Activated T-cell treated with anti-CD3 and anti-CD28 coated beads, Interleukin-2, amount 50 U/mL, for 24 hours (primary cell): ENCODE data around the gene EFCAB11.

Experiments
- DNase-seq: peaks from one replicate; pipeline ENCODE4 v3.0.0-alpha.2; 2020
- H3K27ac Mint-ChIP-seq: 2 replicates; pipeline ENCODE4 v1.8.0; 2020; ENCODE audit warnings: mild to moderate bottlenecking, mixed read lengths
- H3K27me3 Mint-ChIP-seq: 2 replicates; pipeline ENCODE4 v1.8.0; 2020; ENCODE audit warnings: mixed read lengths
- H3K36me3 Mint-ChIP-seq: 2 replicates; pipeline ENCODE4 v1.8.0; 2020; ENCODE audit warnings: low read depth, mixed read lengths
- H3K4me1 Mint-ChIP-seq: 2 replicates; pipeline ENCODE4 v1.8.0; 2020; ENCODE audit warnings: low read depth, mixed read lengths
- H3K4me3 Mint-ChIP-seq: 2 replicates; pipeline ENCODE4 v1.8.0; 2020; ENCODE audit warnings: mild to moderate bottlenecking, moderate library complexity, mixed read lengths
- H3K9me3 Mint-ChIP-seq: 2 replicates; pipeline ENCODE4 v1.8.0; 2020; ENCODE audit warnings: mixed read lengths

The EFCAB11 gene

DNA sequence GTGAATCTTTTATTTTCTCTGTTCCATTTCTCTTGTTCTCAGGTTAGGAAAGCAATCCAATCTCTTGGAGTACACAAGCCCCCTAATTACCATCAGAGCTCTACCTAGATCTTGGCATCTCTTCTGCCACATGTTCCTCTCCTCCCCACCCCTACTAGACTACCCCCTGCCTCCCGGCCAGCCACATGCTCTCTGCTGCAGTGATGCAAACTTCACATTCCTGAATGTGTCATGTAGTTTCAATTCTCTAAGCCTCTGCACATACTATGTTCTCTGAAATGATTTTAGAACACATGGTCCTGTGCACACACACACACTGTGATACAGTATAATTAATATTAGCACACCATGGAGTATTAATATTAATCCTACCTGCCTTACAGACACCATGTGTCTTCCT is 104.6 kb downstream of the EFCAB11 start:
- no peak overlapping the region for H3K27ac Mint-ChIP-seq
- H3K4me1 Mint-ChIP-seq, result no peaks in the 10 kb centered on the region
- H3K9me3 Mint-ChIP-seq, result no peaks in the 10 kb centered on the region
- H3K4me3 Mint-ChIP-seq, result no peak overlapping the region
- H3K27me3 Mint-ChIP-seq, result no peaks in the 10 kb centered on the region
- H3K36me3 Mint-ChIP-seq, result no peaks in the 10 kb centered on the region
- no peak for DNase-seq

DNA sequence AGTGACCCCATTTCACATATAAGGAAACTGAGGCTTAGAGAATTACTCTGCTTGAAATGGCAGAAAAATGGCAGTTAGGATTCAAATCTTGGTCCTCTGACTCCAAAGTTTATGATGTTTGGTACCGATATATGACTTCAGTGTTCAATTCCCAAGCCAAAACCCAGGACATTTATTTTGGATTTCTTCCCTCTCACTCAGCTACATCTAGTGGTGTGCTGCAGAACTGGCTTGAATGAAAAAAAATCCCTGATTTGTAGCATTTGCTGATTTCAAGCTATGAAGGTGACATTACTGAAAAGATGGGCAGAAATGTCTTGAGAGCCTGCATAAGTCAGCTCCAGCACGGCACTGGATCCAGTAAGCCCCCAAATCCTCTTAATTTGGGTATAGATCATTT is 106.4 kb downstream of the EFCAB11 start:
- Mint-ChIP-seq H3K36me3 (no peaks in the 10 kb centered on the region), H3K4me1 (no peaks in the 10 kb centered on the region), H3K27ac (no peak overlapping the region), H3K27me3 (no peaks in the 10 kb centered on the region), H3K9me3 (no peaks in the 10 kb centered on the region), H3K4me3 (no peak overlapping the region)
- DNase-seq, result no peak

DNA sequence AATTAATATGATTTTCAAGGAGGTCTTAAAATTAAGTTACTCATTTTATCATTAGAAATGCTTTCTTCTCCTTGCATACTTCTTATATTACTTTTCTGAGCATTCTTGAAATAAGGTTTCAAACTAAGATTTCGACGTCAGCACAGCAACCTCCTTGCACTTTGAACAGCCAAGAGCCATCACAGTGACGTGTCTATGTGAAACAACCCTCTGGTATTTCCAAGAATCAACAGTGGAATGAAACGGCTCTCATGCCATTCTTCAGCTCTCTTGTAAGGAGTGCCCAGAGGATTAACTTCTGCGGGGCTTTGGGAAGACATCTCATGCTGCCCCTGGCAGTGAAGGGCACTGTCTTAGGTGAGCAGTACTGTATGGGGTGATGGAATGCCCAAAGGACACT is 109.2 kb downstream of the EFCAB11 start:
- DNase-seq, result no peak
- no peaks in the 10 kb centered on the region for H3K9me3 Mint-ChIP-seq
- no peaks in the 10 kb centered on the region for H3K36me3 Mint-ChIP-seq
- no peaks in the 10 kb centered on the region for H3K27me3 Mint-ChIP-seq
- no peak overlapping the region for H3K4me3 Mint-ChIP-seq
- no peak overlapping the region for H3K27ac Mint-ChIP-seq
- no peaks in the 10 kb centered on the region for H3K4me1 Mint-ChIP-seq

DNA sequence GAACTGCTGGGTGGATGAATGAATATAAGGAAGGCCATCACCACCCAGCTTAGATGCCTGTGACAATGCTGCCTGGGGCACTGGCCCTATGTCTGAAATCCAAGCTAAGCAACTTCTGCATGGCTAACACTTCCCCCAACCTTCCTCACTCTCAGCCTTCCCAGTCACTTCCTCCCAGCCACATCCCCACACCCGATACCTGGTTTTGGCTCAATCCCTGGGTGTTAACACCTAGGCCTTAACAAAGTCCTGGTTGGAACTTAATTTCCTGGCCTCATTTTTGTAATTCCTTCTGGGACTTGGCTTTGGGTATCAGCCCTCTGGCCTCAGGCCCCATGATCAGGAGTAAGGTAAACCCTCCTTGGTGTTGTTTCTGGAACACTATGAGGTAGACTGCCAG is 110.0 kb downstream of the EFCAB11 start:
- Mint-ChIP-seq H3K27me3 (no peaks in the 10 kb centered on the region), H3K4me3 (no peak overlapping the region), H3K9me3 (no peaks in the 10 kb centered on the region), H3K4me1 (no peaks in the 10 kb centered on the region), H3K36me3 (no peaks in the 10 kb centered on the region), H3K27ac (no peak overlapping the region)
- DNase-seq, result no peak

DNA sequence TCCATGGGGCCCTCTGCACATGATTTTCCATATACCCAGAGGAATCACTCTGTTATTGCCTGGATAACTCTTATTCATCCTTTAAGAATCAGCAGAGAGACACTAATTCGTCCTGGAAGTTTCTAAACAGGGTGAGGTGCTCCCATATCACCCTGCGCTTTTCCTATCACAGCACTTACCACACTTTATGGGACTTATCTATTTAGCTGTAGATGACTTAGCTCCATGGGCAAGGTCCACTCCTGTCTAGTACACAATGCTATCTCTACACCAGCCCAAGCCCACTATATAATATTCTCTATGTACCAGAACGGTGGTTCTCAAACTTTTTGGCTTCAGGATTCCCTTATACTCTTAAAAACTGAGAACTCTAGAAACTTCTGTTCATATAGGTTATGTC is 111.7 kb downstream of the EFCAB11 start:
- H3K36me3 Mint-ChIP-seq, result no peaks in the 10 kb centered on the region
- no peak overlapping the region for H3K4me3 Mint-ChIP-seq
- H3K27me3 Mint-ChIP-seq, result no peaks in the 10 kb centered on the region
- no peaks in the 10 kb centered on the region for H3K4me1 Mint-ChIP-seq
- no peak for DNase-seq
- H3K9me3 Mint-ChIP-seq, result no peaks in the 10 kb centered on the region
- H3K27ac Mint-ChIP-seq, result no peak overlapping the region

DNA sequence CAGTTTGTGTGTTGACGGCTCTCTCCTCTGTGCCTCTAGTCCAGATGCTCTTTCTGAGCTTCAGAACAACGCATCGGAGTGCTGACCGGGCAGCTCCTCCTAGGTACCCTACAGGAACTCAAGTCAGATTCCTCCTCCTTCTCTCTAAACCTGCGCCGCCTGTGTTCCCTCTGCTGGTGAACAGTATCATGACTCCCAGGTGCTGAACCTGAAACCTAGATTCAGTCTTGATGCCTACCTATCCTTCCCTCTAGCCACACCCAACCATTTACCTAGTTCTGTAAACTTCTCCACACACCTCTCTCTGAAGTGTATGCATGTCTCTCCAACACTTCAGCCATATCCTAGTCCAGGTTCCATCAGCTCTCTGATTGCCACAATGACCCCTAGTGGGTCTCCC is 112.7 kb downstream of the EFCAB11 start:
- Mint-ChIP-seq H3K27me3 (no peaks in the 10 kb centered on the region), H3K9me3 (peaks cover 3% of the 10 kb centered on the region), H3K27ac (no peak overlapping the region), H3K4me1 (no peaks in the 10 kb centered on the region), H3K4me3 (no peak overlapping the region), H3K36me3 (no peaks in the 10 kb centered on the region)
- DNase-seq, result no peak

DNA sequence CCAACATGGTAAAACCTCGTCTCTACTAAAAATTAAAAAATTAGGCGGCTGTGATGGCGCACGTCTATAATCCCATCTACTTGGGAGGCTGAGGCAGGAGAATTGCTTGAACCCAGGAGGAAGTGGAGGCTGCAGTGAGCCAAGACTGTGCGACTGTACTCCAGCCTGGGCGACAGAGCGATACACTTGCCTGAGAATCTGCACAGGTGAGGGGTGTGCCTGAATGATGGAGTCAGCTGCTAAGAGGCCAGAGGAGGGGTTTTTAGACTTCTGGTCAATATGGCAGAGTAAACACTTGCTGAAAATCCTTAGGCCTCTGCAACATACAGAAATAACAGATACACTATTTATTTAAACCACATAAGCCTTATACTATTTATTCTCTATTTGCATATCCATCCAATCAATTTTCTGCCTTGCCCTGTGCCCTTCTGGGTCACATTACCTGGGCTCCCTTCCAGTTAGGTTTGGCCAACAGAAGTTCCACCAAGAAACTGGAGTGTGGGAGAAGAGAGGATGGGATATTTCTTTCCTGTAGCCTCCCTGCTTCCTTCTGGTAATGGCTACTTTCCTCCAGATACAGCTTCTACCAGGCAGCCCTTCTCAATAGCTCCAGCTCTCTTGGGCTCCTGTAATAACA is 117.6 kb downstream of the EFCAB11 start:
- H3K4me1 Mint-ChIP-seq, result no peaks in the 10 kb centered on the region
- peaks cover 3% of the 10 kb centered on the region for H3K9me3 Mint-ChIP-seq
- H3K4me3 Mint-ChIP-seq, result no peak overlapping the region
- no peaks in the 10 kb centered on the region for H3K27me3 Mint-ChIP-seq
- DNase-seq, result no peak
- H3K27ac Mint-ChIP-seq, result no peak overlapping the region
- no peaks in the 10 kb centered on the region for H3K36me3 Mint-ChIP-seq

DNA sequence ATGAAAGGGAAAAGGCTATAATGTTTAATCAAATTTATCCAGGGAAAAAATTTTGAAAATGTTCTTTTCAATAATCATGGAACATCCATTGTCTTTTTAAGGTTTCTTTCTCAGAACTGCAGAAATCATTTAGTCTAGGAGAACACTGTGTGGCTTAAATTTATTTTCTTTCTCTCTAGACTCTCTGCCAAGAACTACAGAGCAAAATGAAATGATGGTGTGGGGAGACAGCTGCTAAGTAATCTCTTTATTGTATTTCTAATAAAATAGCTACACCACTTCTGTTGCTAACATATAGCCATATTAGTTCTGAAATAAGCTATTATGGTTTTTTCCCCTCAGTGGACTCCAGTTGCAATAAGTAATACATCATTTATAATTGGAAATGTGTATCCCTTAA is 120.9 kb downstream of the EFCAB11 start:
- Mint-ChIP-seq H3K9me3 (peaks cover 3% of the 10 kb centered on the region), H3K36me3 (no peaks in the 10 kb centered on the region), H3K27ac (no peak overlapping the region), H3K4me1 (no peaks in the 10 kb centered on the region), H3K27me3 (no peaks in the 10 kb centered on the region), H3K4me3 (no peak overlapping the region)
- no peak for DNase-seq

DNA sequence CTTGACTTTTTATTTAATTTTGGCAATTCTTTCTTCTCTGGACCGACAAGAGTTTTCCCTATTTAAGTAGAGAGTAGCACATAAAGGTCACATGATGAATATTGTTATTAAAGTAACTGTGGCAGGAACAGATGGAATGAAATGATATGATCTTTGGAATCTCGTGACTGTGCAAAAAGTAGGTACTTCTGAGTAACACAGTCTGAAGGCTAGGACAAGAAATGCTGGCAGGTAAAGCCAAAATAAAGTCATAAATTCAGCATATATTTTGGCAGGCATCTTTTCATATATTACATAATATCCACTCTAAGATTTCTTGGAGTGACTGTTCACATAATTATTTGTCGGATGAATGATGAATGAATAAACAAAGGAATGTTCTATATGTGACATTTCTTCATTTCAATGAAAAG is 121.4 kb downstream of the EFCAB11 start:
- DNase-seq, result no peak
- Mint-ChIP-seq H3K36me3 (no peaks in the 10 kb centered on the region), H3K27me3 (no peaks in the 10 kb centered on the region), H3K27ac (no peak overlapping the region), H3K9me3 (peaks cover 3% of the 10 kb centered on the region), H3K4me1 (no peaks in the 10 kb centered on the region), H3K4me3 (no peak overlapping the region)

DNA sequence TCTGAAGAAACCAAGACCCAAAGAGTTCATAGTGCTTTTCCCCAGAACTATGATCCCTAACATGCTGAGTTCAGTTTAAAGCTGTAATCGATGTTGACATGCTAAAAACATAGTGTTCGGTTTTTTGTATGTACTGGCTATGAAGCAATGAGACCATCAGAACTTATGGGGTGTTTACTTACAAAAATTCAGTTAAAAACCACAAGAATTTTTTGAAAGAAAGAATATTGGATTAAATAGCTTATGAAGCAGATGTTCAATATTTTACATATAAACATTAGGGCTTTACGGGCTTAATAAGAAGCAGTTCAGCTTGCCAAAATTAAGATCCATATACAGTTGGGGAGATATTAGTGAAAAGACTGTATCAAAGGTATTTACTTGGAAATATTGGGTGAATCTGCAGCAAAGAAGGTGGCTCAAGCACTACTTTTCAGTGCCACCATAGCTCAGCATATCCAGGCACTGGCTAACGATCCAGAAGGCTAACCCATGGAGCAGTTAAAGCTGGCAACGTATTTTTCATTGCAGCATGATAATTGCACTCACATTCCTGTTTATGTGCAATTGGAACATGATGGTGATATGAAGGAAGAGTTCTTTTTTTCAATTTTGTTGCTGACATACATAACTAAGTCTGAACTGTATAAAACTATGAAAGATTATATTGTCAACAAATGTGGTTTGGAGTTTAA is 125.9 kb downstream of the EFCAB11 start:
- Mint-ChIP-seq H3K4me1 (no peaks in the 10 kb centered on the region), H3K27me3 (no peaks in the 10 kb centered on the region), H3K9me3 (peaks cover 4% of the 10 kb centered on the region), H3K4me3 (no peak overlapping the region), H3K36me3 (no peaks in the 10 kb centered on the region), H3K27ac (no peak overlapping the region)
- no peak for DNase-seq

DNA sequence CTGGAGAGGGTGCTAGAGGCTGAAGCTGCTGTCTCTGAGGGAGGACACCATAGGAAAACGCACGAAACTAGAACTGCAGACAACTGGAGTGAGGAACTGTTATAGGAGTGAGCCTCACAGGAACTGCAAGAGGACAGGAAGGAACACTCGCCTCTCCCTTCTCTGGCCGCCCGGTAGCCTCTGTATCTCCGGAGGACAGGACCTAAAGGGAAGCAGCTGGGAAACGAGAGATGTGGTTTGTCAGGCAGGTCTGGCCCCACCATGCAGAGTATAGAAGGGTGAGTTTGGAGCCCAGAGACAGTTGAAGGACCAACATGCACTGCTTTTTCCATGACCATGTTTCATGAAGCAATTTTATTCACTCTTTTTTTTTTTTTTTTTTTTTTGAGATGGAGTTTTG is 127.3 kb downstream of the EFCAB11 start:
- H3K27me3 Mint-ChIP-seq, result no peaks in the 10 kb centered on the region
- no peak overlapping the region for H3K4me3 Mint-ChIP-seq
- no peaks in the 10 kb centered on the region for H3K4me1 Mint-ChIP-seq
- no peak overlapping the region for H3K27ac Mint-ChIP-seq
- DNase-seq, result no peak
- no peaks in the 10 kb centered on the region for H3K36me3 Mint-ChIP-seq
- H3K9me3 Mint-ChIP-seq, result peaks cover 15% of the 10 kb centered on the region

DNA sequence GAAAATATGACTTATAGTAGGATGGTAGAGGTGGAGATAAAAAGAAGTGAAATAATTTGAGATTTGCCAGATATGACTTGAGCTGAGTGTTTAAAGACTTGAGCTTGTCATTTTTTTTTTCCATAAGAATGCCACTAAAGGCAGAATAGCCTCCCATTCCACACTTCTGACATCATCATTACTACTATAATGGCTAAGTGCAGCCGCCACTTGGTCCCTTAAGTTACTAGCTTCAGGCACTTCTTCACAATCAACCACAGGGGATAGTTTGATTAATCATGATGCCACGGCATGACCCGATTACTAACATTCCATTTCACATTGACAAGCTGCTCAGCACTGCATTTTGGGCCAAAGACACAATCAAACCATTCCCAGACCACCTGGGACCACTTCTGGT is 127.9 kb downstream of the EFCAB11 start:
- no peak overlapping the region for H3K27ac Mint-ChIP-seq
- no peaks in the 10 kb centered on the region for H3K27me3 Mint-ChIP-seq
- no peak for DNase-seq
- peaks cover 15% of the 10 kb centered on the region for H3K9me3 Mint-ChIP-seq
- H3K36me3 Mint-ChIP-seq, result no peaks in the 10 kb centered on the region
- no peak overlapping the region for H3K4me3 Mint-ChIP-seq
- no peaks in the 10 kb centered on the region for H3K4me1 Mint-ChIP-seq

DNA sequence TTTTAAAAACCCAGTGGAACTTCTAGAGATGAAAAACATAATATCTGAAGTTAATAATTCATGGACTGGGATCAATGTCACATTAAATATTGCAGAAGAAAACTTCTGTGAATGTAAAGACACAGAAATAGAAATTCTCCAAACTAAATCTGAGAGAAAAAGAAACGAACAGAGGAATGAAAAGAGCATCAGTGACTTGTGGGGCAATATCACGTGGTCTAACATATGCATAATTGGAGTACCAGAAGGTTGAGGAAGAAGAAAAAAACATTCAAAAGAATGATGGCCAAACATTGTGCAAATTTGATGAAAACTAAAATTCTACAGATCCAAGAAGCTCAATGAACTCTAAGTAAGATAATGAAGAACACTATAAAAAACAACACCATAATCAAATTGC is 130.8 kb downstream of the EFCAB11 start:
- no peaks in the 10 kb centered on the region for H3K4me1 Mint-ChIP-seq
- H3K9me3 Mint-ChIP-seq, result peaks cover 15% of the 10 kb centered on the region

DNA sequence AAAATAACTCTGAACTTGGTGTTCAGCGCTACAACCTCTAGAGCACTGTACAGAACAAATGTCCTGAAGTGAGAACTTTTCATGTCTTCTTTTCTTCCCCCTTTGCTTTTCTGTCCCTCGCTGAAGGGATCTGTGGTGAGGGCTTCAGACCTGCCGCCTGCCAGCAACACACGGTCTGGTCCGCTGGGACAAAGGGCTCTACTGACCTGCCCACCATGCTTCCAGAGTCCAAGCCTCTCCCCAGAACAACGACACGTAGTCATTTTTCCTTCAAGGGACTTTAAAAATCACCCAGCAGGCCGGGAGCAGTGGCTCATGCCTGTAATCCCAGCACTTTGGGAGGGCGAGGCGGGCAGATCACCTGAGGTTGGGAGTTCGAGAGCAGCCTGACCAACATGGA is 140.4 kb downstream of the EFCAB11 start:
- DNase-seq, result no peak
- H3K27ac Mint-ChIP-seq, result no peak overlapping the region
- no peaks in the 10 kb centered on the region for H3K36me3 Mint-ChIP-seq
- H3K27me3 Mint-ChIP-seq, result peaks cover 3% of the 10 kb centered on the region
- no peaks in the 10 kb centered on the region for H3K9me3 Mint-ChIP-seq
- H3K4me1 Mint-ChIP-seq, result no peaks in the 10 kb centered on the region
- no peak overlapping the region for H3K4me3 Mint-ChIP-seq

More for the DNA sequence above, 130.8 kb downstream of the EFCAB11 start:
- DNase-seq, result no peak
- Mint-ChIP-seq H3K27me3 (no peaks in the 10 kb centered on the region), H3K36me3 (no peaks in the 10 kb centered on the region), H3K27ac (no peak overlapping the region), H3K4me3 (no peak overlapping the region)

DNA sequence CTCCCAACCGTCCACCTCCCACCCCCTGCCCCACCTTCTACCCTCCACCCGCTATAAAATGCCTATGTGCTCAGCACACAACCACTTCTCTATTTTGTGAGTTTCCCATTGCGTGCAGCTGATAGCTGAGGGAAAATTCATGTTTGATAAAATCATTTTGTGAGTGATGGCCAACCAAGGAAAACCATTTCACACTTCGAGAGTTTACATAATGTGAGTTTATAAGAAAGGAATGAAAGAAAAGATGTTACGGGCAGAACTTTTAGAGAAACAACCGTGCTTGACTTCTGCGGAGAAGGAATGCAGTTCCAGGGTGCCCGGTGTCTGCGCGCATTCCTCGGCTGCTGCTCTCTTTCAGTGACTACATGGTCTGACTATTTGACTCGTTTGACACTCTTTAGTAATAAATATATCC is 140.9 kb downstream of the EFCAB11 start:
- Mint-ChIP-seq H3K27me3 (peaks cover 3% of the 10 kb centered on the region), H3K9me3 (no peaks in the 10 kb centered on the region), H3K4me1 (no peaks in the 10 kb centered on the region), H3K27ac (no peak overlapping the region), H3K4me3 (no peak overlapping the region), H3K36me3 (no peaks in the 10 kb centered on the region)
- no peak for DNase-seq
